Colonic mucosa (tissue), 4 donors: ENCODE data around the gene ATP2B3. TPM values are rescaled to one million over a fixed set of nuclear protein-coding genes. Genes with fewer than 3 reads are reported as not detected.

Experiments used
- DNase-seq: peaks from one replicate; pipeline ENCODE4 v3.0.0-alpha.2; 2020
- H3K27ac ChIP-seq: fragments of 200-600 bp; one replicate; pipeline ENCODE4 v1.8.0; 2021
- H3K27me3 ChIP-seq: fragments of 200-600 bp; one replicate; pipeline ENCODE4 v1.8.0; 2021
- H3K36me3 ChIP-seq: fragments of 200-600 bp; one replicate; pipeline ENCODE4 v1.8.0; 2021
- H3K4me1 ChIP-seq: fragments of 200-600 bp; one replicate; pipeline ENCODE4 v1.8.0; 2021; ENCODE audit warnings: mild to moderate bottlenecking
- H3K4me3 ChIP-seq: fragments of 200-600 bp; one replicate; pipeline ENCODE4 v1.8.0; 2021
- H3K9ac ChIP-seq, 2 donors: one replicate each; pipeline ENCODE4 v1.7.0; 2013; ENCODE audit warnings: control low read depth in 2 of 2, low read depth in 2 of 2, low read length in 2 of 2
- H3K9me3 ChIP-seq: fragments of 200-600 bp; one replicate; pipeline ENCODE4 v1.8.0; 2021
- CTCF ChIP-seq: fragments of 200-600 bp; IDR thresholded peaks from one replicate; pipeline ENCODE4 v1.8.0; 2022; ENCODE audit warnings: antibody characterized with exemption, mild to moderate bottlenecking
- intact Hi-C: fragments of 100-400 bp; cut with DNase I; formaldehyde crosslinking; loops from one replicate; pipeline ENCODE4 v1.14.1; 2022
- total RNA-seq, 2 donors: library from RNA; stranded (reverse); fragmentation: NEBNext Ultra II Directional in 1 of 2; extraction: Animal tissue kit (Norgen Biotek cat#: 25700) in 1 of 2; gene quantifications; one replicate each; pipeline ENCODE4 v1.2.1, GENCODE V29; 2021
- donor health status: healthy.
- donor health status: DM: no; HTN: no; CAD: no.
- donor health status: DM: no; HTN: no; CAD: no.

ATP2B3 gene
- total RNA-seq, 2 donors from 2014 or later, result 0.24 TPM; not detected in 1

DNA sequence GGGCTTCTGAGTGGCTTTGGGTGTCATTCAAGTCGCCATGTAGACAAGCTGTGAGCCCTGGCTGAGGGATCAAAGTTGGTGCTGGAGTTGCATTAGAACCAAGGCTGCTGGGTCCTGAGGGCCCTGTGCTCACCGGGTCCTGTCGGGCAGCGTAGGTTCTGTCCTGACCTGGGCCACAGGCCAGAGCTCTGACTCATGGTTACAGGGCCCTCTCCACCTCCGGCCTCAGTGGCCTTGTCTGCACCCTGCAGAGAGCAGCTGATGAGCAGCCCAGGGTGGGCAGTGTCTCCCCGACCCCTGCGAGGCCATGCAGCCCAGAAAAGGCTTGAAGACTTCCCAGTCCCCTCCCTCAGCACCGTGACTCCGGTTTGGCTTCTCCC, 22.5 kb downstream of the ATP2B3 start:
- no peaks in the 10 kb centered on the region for H3K27me3 ChIP-seq
- no peak overlapping the region for H3K9ac ChIP-seq
- no peak for TF ChIP-seq CTCF
- no peaks in the 10 kb centered on the region for H3K4me1 ChIP-seq
- intact Hi-C loops, result loop anchor here (5.0 to 10.0 kb wide), 2 partner anchors 127 to 415 kb away; no protein-coding TSS in a partner anchor
- no peak overlapping the region for H3K4me3 ChIP-seq
- H3K9me3 ChIP-seq, result no peaks in the 10 kb centered on the region
- no peak for DNase-seq
- H3K36me3 ChIP-seq, result no peaks in the 10 kb centered on the region
- no peak overlapping the region for H3K27ac ChIP-seq

- intact Hi-C loops, result loop anchor here (10.0 kb wide), 1 partner anchor 410 kb away; no protein-coding TSS in a partner anchor
These were observed 27.3 kb downstream of the ATP2B3 start for GRCh38 chrX:153544727-153545126.

GRCh38 chrX:153546386-153546785, 28.9 kb downstream of the ATP2B3 start:
- TF ChIP-seq CTCF, result no peak
- Histone ChIP-seq H3K4me3 (no peak overlapping the region), H3K27ac (no peak overlapping the region), H3K9ac (no peak overlapping the region), H3K9me3 (no peaks in the 10 kb centered on the region), H3K36me3 (no peaks in the 10 kb centered on the region), H3K4me1 (no peaks in the 10 kb centered on the region), H3K27me3 (no peaks in the 10 kb centered on the region)
- intact Hi-C loops, result loop anchor here (10.0 kb wide), 1 partner anchor 408 kb away; no protein-coding TSS in a partner anchor
- DNase-seq, result no peak

More at GRCh38 chrX:153544727-153545126, 27.3 kb downstream of the ATP2B3 start:
- Histone ChIP-seq H3K4me1 (no peaks in the 10 kb centered on the region), H3K9ac (no peak overlapping the region), H3K27ac (no peak overlapping the region), H3K27me3 (no peaks in the 10 kb centered on the region), H3K36me3 (no peaks in the 10 kb centered on the region), H3K9me3 (no peaks in the 10 kb centered on the region), H3K4me3 (no peak overlapping the region)
- DNase-seq, result no peak
- no peak for TF ChIP-seq CTCF

- no peak for TF ChIP-seq CTCF
- Histone ChIP-seq H3K36me3 (no peaks in the 10 kb centered on the region), H3K4me1 (no peaks in the 10 kb centered on the region), H3K9me3 (no peaks in the 10 kb centered on the region), H3K9ac (no peak overlapping the region), H3K4me3 (no peak overlapping the region), H3K27ac (no peak overlapping the region), H3K27me3 (no peaks in the 10 kb centered on the region)
- intact Hi-C loops, result loop anchor here (10.0 kb wide), 1 partner anchor 408 kb away; no protein-coding TSS in a partner anchor
- no peak for DNase-seq
These were observed 29.8 kb downstream of the ATP2B3 start for GRCh38 chrX:153547195-153547594.

- no peak overlapping the region for H3K9ac ChIP-seq
- TF ChIP-seq CTCF, result no peak
- H3K4me3 ChIP-seq, result no peak overlapping the region
- no peak overlapping the region for H3K27ac ChIP-seq
- no peaks in the 10 kb centered on the region for H3K27me3 ChIP-seq
- H3K36me3 ChIP-seq, result no peaks in the 10 kb centered on the region
- no peaks in the 10 kb centered on the region for H3K9me3 ChIP-seq
- no peak for DNase-seq
- H3K4me1 ChIP-seq, result no peaks in the 10 kb centered on the region
- intact Hi-C loops, result loop anchor here (10.0 kb wide), 1 partner anchor 406 kb away; no protein-coding TSS in a partner anchor
These were observed 31.8 kb downstream of the ATP2B3 start for GRCh38 chrX:153549231-153549630.
